Femur (tissue), 1 donor: ENCODE data around the gene POLG2.
A peak's percentile ranks its signal among the peaks of the same experiment; 100 is the strongest.
"Not testable (repeated sequence)": the region's sequence is repeated elsewhere in the genome, so short reads cannot be mapped to it uniquely, and the experiment has no call there.

Experiments used
- DNase-seq: peaks from one replicate; pipeline ENCODE4 v3.0.0-alpha.2; 2017

The POLG2 gene

DNA sequence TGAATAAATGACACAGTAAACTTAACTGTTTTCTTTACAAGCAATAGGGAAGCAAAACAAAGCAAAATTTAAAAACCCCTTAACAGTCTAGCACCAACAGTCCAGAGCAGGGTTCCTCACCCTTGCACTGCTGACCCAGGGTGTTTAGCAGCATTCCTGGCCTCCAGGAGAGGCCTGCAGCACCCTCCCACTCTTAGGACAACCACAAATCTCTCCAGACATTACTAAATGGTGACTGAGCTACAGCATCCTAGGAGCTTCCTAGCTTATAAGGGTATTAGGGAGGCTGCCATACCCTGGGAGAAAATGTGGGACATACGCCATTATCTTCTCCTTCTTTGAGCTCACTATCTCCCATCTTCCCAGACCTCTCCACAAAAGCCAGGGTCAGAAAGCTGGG is 15.9 kb downstream of the POLG2 start:
- no peak for DNase-seq

DNA sequence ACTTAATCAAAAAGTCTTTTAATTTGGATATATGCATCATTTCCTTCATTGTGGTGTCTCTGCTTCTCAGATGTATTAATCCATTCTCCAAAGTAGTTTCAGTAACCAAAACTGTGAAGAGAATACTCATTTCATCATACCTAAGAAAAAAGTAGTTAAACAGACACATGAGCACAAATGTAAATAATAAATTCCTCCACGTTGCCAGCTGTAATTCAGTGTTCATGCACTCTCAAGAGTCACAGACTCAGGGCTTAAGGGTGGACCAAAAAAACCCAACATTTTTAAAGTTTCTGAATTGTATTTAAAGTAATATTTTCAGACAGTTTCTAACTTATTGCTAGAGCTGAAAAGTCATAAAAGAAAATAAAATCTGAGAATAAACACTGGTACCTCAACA is 19.0 kb downstream of the POLG2 start:
- DNase-seq = no peak

- no peak for DNase-seq
These were observed 24.3 kb downstream of the POLG2 start for GRCh38 chr17:64472564-64472963.

DNA sequence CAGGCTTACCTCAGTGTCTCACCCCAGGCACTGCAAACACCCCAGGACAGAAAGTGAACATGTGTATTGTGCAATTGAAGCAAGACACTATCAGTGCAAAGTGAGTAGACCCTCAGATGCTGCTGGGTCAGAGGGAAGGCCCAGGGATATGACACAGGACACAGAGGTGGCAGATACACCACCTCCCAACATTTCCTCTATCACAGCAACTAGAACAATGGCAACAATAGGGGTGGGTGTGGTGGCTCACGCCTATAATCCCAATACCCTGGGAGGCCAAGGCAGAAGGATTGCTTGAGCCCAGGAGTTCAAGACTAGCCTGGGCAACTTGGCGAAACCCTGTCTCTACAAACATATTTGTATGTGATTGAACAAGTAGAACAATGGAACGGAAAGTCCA is 25.4 kb downstream of the POLG2 start:
- no peak for DNase-seq

DNA sequence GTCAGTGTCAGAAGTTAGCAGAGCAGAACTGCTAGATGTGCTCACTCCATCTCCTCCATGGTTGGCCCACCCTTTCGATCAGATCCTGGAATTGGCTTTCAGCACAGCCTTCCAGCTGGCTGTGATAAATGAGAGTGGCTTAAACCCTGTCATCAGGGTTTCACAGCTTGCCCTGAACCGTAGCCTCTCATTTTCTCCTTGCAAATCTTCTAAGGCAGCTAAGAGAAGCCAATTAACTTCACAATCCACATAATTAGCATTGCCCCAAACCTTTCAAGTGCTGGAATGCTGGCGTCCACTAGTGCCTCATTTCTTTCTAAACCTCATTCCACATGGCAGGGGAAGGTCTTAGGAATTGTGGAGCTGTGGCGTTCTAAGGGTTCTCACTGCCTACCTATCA is 26.2 kb downstream of the POLG2 start:
- no peak for DNase-seq

GRCh38 chr17:64466834-64467233 is 30.0 kb downstream of the POLG2 start:
- DNase-seq = not testable (repeated sequence)

DNA sequence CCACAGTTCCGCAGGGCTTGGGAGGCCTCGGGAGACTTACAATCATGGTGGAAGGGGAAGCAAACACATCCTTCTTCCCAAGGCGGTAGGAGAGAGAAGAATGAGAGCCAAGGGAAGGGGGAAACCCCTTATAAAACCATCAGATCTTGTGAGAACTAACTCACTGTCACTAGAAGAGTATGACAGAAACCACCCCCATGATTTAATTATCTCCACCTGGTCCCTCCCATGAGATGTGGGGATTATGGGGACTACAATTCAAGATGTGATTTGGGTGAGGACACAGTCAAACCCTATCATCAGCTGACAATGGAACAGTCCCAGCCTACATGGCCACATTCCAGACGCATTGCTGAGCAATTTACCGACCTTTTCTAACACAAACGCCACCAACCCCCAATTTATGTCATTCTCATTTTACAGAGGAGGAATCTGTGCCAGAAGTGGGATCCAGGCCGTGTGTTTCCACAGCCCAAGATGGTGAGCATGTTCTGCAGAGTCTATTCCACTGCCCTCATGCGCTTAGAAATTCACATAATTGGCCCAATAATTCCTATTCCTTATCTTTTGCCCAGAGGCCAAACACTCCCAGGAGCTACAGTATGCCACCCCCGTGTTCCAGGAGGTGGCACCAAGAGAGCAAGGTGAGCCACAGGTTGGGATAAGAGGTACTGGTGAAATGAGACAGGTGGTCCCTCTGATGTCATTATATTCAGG is 30.7 kb downstream of the POLG2 start:
- no peak for DNase-seq

DNA sequence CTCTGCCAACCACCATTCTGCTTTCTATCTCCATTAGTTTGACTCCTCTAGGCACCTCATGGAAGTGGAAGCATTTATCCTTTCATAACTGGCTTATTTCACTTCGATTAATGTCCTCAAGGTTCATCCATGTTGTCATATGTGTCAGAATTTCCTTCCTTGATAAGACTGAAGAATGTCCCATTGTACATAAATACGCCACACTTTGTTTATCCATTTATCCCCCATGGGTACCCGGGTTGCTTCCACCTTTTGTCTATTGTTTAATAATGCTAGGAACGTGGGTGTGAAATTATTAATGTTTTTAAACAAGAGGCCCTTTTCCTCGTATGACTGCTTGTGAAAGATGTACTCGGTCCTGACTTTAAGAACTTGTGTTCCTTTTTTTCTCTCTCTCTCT is 35.1 kb downstream of the POLG2 start:
- DNase-seq = no peak

- peak; percentile 46 for DNase-seq
These were observed 35.9 kb downstream of the POLG2 start for GRCh38 chr17:64460955-64461354.

DNA sequence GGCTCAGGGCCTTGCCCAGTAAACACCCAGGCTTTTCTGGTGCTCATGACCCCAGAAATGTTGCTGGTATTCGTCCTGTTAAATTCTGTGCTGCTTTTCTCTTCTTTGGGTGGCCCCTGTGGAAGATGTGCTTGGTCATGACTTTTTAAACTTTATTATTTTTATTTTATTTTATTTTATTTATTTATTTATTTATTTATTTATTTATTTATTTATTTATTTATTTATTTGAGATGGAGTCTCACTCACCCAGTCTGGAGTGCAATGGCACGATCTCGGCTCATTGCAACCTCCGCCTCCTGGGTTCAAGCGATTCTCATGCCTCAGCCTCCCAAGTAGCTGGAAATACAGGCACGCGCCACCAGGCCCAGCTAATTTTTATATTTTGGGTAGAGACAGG is 37.0 kb downstream of the POLG2 start:
- DNase-seq = not testable (repeated sequence)

- DNase-seq = no peak
These were observed 37.5 kb downstream of the POLG2 start for GRCh38 chr17:64459284-64459747.

GRCh38 chr17:64458756-64459155 is 38.1 kb downstream of the POLG2 start:
- DNase-seq = no peak

DNA sequence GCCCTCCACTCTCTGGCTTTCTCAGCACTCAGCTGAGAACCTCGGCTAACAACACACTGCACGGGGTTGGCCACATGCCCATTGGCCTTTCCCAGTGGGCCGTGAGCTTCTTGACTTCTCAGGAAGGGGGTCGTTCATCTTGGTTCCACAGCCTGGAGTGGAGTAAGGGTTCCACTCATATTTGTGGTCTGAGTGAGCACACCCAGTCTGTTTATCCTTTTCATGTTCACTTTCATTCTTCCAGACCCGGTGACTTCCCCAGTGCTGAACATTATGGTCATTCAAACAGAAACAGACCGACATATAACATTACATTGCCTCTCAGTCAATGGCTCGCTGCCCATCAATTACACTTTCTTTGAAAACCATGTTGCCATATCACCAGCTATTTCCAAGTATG is 39.7 kb downstream of the POLG2 start:
- no peak for DNase-seq

- no peak for DNase-seq
These were observed 40.6 kb downstream of the POLG2 start for GRCh38 chr17:64455993-64456885.

- no peak for DNase-seq
These were observed 47.3 kb downstream of the POLG2 start for GRCh38 chr17:64449545-64449944.

DNA sequence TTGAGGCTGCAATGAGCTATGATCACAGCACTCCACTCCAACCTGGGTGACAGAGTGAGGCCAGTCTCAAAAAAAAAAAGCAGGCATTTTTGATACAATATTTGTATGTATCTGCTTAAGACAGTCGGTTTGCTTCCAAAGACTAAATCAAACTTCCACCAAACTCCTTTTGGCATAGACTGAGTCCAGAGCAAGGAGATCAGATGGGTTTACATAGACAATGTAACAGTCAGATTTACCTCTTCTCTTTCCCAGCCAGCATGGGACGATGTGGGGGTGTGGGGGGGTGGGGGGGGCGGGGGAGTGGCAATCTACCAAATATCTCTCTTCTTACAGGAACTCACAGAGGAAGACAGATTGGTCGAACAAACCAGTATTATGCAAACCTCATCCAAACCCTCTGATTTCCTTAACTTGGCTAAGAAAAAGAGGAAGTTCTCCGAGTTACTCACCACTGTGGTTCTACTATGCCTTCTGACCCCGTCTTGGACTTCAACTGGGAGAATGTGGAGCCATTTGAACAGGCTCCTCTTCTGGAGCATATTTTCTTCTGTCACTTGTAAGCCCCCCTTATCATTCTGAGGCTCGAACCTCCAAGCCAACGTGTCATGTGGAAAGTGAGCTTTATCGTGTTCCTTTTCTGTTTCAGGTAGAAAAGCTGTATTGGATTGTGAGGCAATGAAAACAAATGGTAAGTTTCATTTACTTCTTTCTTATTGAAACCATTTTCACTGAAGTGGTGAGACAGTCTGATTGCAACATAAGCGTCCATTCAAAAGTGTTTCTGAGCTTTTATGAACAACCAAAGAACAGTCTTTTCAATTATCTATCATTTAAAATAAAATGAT is 48.0 kb downstream of the POLG2 start, which contains the start of gene MILR1:
TSS of gene MILR1 (plus strand) at position 451 of the 848 bp plus-strand sequence. CDS start at position 505, 54 bp downstream.
- peak; percentile 59 for DNase-seq

GRCh38 chr17:64447526-64447925 is 49.3 kb downstream of the POLG2 start:
- DNase-seq = no peak

DNA sequence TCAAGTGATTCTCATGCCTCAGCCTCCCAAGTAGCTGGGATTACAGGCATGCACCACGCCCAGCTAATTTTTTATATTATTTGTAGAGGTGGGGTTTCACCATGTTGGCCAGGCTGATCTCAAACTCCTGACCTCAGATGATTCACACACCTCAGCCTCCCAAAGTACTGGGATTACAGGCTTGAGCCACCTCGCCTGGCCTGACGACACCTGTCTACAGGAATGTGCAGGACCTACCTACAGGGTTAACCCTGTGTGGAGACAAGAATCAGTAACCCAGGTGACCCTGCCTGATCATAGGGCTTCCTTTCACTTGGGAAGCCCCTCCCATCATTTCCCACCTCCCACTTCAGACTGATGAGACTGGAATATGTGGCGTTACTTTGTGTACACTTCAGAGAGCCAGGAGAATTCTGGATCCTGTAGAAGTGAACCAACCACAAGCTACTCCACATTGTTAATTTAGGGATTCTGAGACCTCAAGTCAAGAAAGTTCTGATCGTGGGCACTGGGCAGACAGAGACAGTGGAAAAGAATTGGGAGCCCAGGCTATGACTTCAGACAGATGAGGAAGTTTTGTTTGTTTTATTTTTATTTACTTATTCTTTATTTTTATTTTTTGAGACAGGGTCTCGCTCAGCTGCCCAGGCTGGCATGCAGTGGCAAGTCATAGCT is 53.6 kb downstream of the POLG2 start:
- DNase-seq = no peak

- DNase-seq = no peak
These were observed 54.3 kb downstream of the POLG2 start for GRCh38 chr17:64442541-64442971.

DNA sequence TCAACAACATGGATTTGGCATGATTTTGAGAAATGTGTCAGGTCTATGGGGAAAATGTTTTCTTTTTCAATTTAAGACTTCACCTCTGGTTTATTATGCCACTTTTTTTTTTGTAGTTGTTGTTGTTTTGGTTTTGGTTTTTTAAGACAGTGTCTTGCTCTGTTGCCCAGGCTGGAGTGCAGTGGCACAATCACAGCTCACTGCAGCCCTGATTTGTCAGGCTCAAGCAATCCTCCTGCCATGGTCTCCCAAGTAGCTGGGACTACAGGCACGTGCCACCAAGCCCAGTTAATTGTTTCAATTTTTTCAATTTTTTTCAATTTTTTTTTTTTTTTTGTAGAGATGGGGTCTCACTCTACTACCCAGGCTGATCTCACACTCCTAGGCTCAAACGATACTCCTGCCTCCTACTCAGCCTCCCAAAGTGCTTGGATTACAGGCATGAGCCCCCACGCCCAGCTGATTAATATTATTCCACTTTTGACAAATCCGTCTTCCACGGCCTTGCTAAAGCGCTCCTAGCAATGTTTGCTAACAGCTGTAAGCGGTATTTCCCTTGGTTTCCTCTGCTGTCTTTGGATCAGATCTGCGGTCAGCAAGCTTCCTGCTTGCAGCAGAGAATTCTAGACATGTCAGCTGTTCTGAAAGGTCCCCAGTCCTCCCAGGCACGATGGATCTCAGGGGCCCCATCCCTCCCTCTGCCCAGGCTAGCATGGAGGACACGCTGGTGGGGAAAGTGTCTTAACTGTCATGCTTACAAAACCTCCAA is 54.9 kb downstream of the POLG2 start:
- peak; percentile 68 for DNase-seq

- DNase-seq = no peak
These were observed 56.9 kb downstream of the POLG2 start for GRCh38 chr17:64439956-64440355.

- not testable (repeated sequence) for DNase-seq
These were observed 57.3 kb downstream of the POLG2 start for GRCh38 chr17:64439521-64439920.
